K562 (cell line): ENCODE data around the gene PXN. TPM values are rescaled to one million over a fixed set of nuclear protein-coding genes. Genes with fewer than 3 reads are reported as not detected.

Experiments used
- CSDE1 ChIP-seq, 2 experiments: fragments of 450-650 bp; IDR thresholded peaks; 2 replicates each; pipeline ENCODE4 v1.6.1; 2016; ENCODE audit warnings: mild to moderate bottlenecking in 1 of 2
- DMBX1 ChIP-seq: fragments of 250-450 bp; sonication (Bioruptor Pico); IDR thresholded peaks from 2 replicates; pipeline ENCODE4 v1.8.0; 2022; ENCODE audit warnings: inconsistent platforms, mild to moderate bottlenecking, moderate library complexity, borderline replicate concordance
- EP400 ChIP-seq: fragments of 450-650 bp; IDR thresholded peaks from 2 replicates; pipeline ENCODE4 v1.6.1; 2017; ENCODE audit warnings: antibody characterized with exemption, mild to moderate bottlenecking, moderate library complexity
- ETV1 ChIP-seq: fragments of 450-650 bp; conservative IDR thresholded peaks from 2 replicates; pipeline ENCODE4 v1.6.1; 2016; ENCODE audit warnings: missing genetic modification characterization, control low read depth, low read depth, missing compliant biosample characterization
- FOSL1 ChIP-seq: fragments of 200-800 bp; sonication (Bioruptor generic); conservative IDR thresholded peaks from 2 replicates; pipeline ENCODE4 v1.6.1; 2016; ENCODE audit warnings: missing genetic modification characterization, missing compliant biosample characterization
- GABPA ChIP-seq: fragments of 200-800 bp; sonication (Bioruptor generic); conservative IDR thresholded peaks from 2 replicates; pipeline ENCODE4 v1.6.1; 2016; ENCODE audit warnings: low read depth, missing genetic modification characterization, missing compliant biosample characterization
- HDAC2 ChIP-seq: fragments of 450-650 bp; IDR thresholded peaks from 2 replicates; pipeline ENCODE4 v1.6.1; 2016; ENCODE audit warnings: mild to moderate bottlenecking
- MAFF ChIP-seq: IDR thresholded peaks from 2 replicates; pipeline ENCODE4 v1.6.1; 2012; ENCODE audit warnings: low read length, improper control_type of control experiment
- MBD2 ChIP-seq: sonication (generic); IDR thresholded peaks from 2 replicates; pipeline ENCODE4 v1.6.1; 2016; ENCODE audit warnings: low read depth, borderline replicate concordance
- NR2C1 ChIP-seq, 2 experiments: fragments of 450-650 bp; IDR thresholded peaks; 2 replicates each; pipeline ENCODE4 v1.6.1; 2017; ENCODE audit warnings: mild to moderate bottlenecking in 2 of 2, antibody characterized with exemption in 1 of 2, inconsistent platforms in 1 of 2, missing compliant biosample characterization in 1 of 2, missing genetic modification characterization in 1 of 2
- NRF1 ChIP-seq, 2 experiments: fragments of 450-650 bp; IDR thresholded peaks in 1 of 2; conservative IDR thresholded peaks in 1 of 2; 2 replicates each; pipeline ENCODE4 v1.6.1; 2014; ENCODE audit warnings: mild to moderate bottlenecking in 2 of 2
- RHOXF2B ChIP-seq: fragments of 250-450 bp; sonication (Bioruptor Pico); conservative IDR thresholded peaks from 2 replicates; pipeline ENCODE4 v1.5.1; 2021
- SMARCE1 ChIP-seq: fragments of 450-650 bp; IDR thresholded peaks from 2 replicates; pipeline ENCODE4 v1.7.1; 2016; ENCODE audit warnings: mild to moderate bottlenecking
- XRCC4 ChIP-seq: IDR thresholded peaks from one replicate; pipeline ENCODE4 v1.6.1; 2011; ENCODE audit not compliant: insufficient read depth, insufficient read length; ENCODE audit errors: extremely low read depth
- polyA plus RNA-seq, 8 experiments: library from polyadenylated mRNA; depleted of rRNA in 4 of 8; stranded (reverse) in 5 of 8; unstranded in 3 of 8; fragments of >200 nt; fragmentation: Nextera tagmentation in 2 of 8; fragmentation: Illumina TruSeq in 1 of 8; extraction: Ambion mirVana in 2 of 8; extraction: Trizol in 1 of 8; gene quantifications; 2 replicates each; pipeline versions ENCODE4 v1.2.1 to v1.2.3, GENCODE V29; 2011 to 2014; ENCODE audit warnings: inconsistent platforms in 1 of 8, missing spikeins in 1 of 8
- total RNA-seq, 7 experiments: library from RNA; depleted of rRNA in 6 of 7; stranded (reverse); fragments of >200 nt in 6 of 7; fragmentation: Illumina TruSeq in 2 of 7; extraction: Trizol in 2 of 7; gene quantifications; 2 replicates each; pipeline versions ENCODE4 v1.2.1 to v1.2.3, GENCODE V29; 2011 to 2021; ENCODE audit warnings: low replicate concordance in 1 of 7
- TF ChIP-seq, protein P1 (sequence below), 2 experiments: fragments of 450-650 bp in 1 of 2; IDR thresholded peaks; 2 replicates each; pipeline ENCODE4 v1.6.1; 2011 to 2017; ENCODE audit warnings: low read depth in 2 of 2, antibody characterized with exemption in 1 of 2, borderline replicate concordance in 1 of 2, low read length in 1 of 2, mild to moderate bottlenecking in 1 of 2, mixed read lengths in 1 of 2; ENCODE audit not compliant: control insufficient read depth in 1 of 2
- TF ChIP-seq, protein P2 (sequence below): fragments of 200-800 bp; sonication (Bioruptor generic); IDR thresholded peaks from 2 replicates; pipeline ENCODE4 v1.6.1; 2017; ENCODE audit warnings: missing genetic modification characterization, missing compliant biosample characterization
- TF ChIP-seq, protein P3 (sequence below): IDR thresholded peaks from 2 replicates; pipeline ENCODE4 v1.6.1; 2011; ENCODE audit warnings: borderline replicate concordance, low read depth, mild to moderate bottlenecking, moderate library complexity, low read length; ENCODE audit not compliant: insufficient read depth, poor library complexity, severe bottlenecking
- TF ChIP-seq, protein P4 (sequence below): fragments of 450-650 bp; IDR thresholded peaks from 2 replicates; pipeline ENCODE4 v1.6.1; 2017; ENCODE audit warnings: mild to moderate bottlenecking, moderate library complexity

Gene PXN
- total and polyA plus RNA-seq, 9 of the 15 experiments (the other 6 are each of a cell fraction or from before 2014, with no cell fraction given) = 4.0 to 74.1 (median 18.6) TPM

DNA sequence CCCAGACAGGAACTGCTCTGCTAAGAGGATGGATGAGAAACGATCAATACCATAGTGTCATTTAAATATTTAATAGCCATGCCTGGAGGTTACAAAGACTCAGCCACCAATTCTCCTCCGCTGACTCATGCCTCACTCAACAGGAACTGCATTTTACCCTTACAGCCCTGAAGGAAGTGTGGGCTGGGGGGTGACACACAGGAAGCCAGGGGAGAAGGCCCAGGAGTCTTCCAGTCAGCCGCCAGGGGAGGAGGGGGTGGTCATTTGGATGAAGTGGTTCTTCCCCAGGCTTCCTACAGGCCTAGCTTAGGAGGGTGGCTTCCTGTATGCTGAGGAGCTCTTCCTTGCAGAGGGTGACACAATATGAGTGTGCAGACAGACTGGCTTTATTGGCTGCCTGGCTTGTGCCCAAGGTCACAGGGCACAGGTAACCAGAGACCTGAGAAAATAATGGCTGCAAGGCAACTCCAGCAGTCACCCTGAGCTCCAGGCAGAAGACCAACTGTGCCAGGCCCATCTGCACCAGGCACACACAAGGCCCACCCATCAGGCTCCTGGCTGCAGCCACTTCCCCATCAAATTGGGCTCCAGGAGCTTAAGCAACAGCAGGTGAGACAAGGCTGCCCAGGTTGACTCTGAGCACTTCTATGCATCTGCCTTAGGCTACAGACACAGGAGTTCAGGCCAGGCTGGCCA, 34.1 kb downstream of the PXN start (continued):
- peak; percentile 66; the same call in 1 of the 2 replicates for TF ChIP-seq MBD2
- TF ChIP-seq, protein P1, sequence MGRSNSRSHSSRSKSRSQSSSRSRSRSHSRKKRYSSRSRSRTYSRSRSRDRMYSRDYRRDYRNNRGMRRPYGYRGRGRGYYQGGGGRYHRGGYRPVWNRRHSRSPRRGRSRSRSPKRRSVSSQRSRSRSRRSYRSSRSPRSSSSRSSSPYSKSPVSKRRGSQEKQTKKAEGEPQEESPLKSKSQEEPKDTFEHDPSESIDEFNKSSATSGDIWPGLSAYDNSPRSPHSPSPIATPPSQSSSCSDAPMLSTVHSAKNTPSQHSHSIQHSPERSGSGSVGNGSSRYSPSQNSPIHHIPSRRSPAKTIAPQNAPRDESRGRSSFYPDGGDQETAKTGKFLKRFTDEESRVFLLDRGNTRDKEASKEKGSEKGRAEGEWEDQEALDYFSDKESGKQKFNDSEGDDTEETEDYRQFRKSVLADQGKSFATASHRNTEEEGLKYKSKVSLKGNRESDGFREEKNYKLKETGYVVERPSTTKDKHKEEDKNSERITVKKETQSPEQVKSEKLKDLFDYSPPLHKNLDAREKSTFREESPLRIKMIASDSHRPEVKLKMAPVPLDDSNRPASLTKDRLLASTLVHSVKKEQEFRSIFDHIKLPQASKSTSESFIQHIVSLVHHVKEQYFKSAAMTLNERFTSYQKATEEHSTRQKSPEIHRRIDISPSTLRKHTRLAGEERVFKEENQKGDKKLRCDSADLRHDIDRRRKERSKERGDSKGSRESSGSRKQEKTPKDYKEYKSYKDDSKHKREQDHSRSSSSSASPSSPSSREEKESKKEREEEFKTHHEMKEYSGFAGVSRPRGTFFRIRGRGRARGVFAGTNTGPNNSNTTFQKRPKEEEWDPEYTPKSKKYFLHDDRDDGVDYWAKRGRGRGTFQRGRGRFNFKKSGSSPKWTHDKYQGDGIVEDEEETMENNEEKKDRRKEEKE (IDR thresholded peaks at IDR 0.05; ENCODE audit: borderline replicate concordance in 1 of 2, control insufficient read depth in 1 of 2, low read depth in 2 of 2, low read length in 1 of 2) = no peak
- peak; percentile 91 for TF ChIP-seq ETV1
- TF ChIP-seq XRCC4 = no peak
- no peak for TF ChIP-seq CSDE1 (IDR thresholded peaks at IDR 0.05)
- TF ChIP-seq EP400 = 0 out of 2 replicates have a peak, but pooled peaks have one; percentile 20
- TF ChIP-seq, protein P2, sequence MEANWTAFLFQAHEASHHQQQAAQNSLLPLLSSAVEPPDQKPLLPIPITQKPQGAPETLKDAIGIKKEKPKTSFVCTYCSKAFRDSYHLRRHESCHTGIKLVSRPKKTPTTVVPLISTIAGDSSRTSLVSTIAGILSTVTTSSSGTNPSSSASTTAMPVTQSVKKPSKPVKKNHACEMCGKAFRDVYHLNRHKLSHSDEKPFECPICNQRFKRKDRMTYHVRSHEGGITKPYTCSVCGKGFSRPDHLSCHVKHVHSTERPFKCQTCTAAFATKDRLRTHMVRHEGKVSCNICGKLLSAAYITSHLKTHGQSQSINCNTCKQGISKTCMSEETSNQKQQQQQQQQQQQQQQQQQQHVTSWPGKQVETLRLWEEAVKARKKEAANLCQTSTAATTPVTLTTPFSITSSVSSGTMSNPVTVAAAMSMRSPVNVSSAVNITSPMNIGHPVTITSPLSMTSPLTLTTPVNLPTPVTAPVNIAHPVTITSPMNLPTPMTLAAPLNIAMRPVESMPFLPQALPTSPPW (CRISPR knock-in tag) = peak; percentile 52
- peak; percentile 85 for TF ChIP-seq SMARCE1
- TF ChIP-seq NRF1 (conservative IDR thresholded peaks at IDR 0.05 in 1 of 2, IDR thresholded peaks at IDR 0.05 in 1 of 2) = peak in 1 of 2 experiments; percentile 42; a peak in 2 of 4 replicates
- peak; percentile 31; the same call in 1 of the 2 replicates for TF ChIP-seq DMBX1 (CRISPR knock-in tag)
- TF ChIP-seq NR2C1 (IDR thresholded peaks at IDR 0.05) = 0 out of 2 replicates have a peak, but pooled peaks have one; percentile 41
- TF ChIP-seq NR2C1 (tag; IDR thresholded peaks at IDR 0.05) = 0 out of 2 replicates have a peak, but pooled peaks have one; percentile 13
- peak; percentile 75 for TF ChIP-seq MAFF
- TF ChIP-seq, protein P3, sequence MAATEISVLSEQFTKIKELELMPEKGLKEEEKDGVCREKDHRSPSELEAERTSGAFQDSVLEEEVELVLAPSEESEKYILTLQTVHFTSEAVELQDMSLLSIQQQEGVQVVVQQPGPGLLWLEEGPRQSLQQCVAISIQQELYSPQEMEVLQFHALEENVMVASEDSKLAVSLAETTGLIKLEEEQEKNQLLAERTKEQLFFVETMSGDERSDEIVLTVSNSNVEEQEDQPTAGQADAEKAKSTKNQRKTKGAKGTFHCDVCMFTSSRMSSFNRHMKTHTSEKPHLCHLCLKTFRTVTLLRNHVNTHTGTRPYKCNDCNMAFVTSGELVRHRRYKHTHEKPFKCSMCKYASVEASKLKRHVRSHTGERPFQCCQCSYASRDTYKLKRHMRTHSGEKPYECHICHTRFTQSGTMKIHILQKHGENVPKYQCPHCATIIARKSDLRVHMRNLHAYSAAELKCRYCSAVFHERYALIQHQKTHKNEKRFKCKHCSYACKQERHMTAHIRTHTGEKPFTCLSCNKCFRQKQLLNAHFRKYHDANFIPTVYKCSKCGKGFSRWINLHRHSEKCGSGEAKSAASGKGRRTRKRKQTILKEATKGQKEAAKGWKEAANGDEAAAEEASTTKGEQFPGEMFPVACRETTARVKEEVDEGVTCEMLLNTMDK = no peak
- peak; percentile 41; the same call in 1 of the 2 replicates for TF ChIP-seq HDAC2
- TF ChIP-seq FOSL1 (tag) = peak; percentile 76
- TF ChIP-seq RHOXF2B (CRISPR knock-in tag) = no peak
- peak; percentile 69 for TF ChIP-seq GABPA
- TF ChIP-seq, protein P4, sequence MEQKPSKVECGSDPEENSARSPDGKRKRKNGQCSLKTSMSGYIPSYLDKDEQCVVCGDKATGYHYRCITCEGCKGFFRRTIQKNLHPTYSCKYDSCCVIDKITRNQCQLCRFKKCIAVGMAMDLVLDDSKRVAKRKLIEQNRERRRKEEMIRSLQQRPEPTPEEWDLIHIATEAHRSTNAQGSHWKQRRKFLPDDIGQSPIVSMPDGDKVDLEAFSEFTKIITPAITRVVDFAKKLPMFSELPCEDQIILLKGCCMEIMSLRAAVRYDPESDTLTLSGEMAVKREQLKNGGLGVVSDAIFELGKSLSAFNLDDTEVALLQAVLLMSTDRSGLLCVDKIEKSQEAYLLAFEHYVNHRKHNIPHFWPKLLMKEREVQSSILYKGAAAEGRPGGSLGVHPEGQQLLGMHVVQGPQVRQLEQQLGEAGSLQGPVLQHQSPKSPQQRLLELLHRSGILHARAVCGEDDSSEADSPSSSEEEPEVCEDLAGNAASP = no peak
